K562 (cell line): ENCODE data around the gene RASSF7. TPM values are rescaled to one million over a fixed set of nuclear protein-coding genes. Genes with fewer than 3 reads are reported as not detected.

ENCODE experiments used
- ATAC-seq: fragments of 200-7000 bp; cut with Tn5 transposase; 3 replicates; pipeline ENCODE4 v1.9.1; 2020; ENCODE audit warnings: moderate library complexity
- BruUV-seq: library from RNA; stranded (reverse); fragments of 400-500 nt; replicated peaks from 2 replicates; lab custom pipeline; 2021; lab: Mats Ljungman, UMichigan
- CTCF ChIA-PET: fragments of 300-600 bp; formaldehyde crosslinking; extraction: SDS; loops from one replicate; lab custom pipeline; 2021; ENCODE audit warnings: low intra/inter-chr PET ratio; lab: Yijun Ruan, JAX
- POLR2A ChIA-PET: fragments of 300-600, 350-650 bp; sonication (Branson Sonifier 250); formaldehyde crosslinking; extraction: SDS; loops from one replicate; lab custom pipeline; 2021; ENCODE audit warnings: antibody characterized with exemption, inconsistent platforms; lab: Yijun Ruan, JAX
- DNase-seq, 4 experiments: peaks; one replicate each; pipeline versions ENCODE4 v3.0.0 to v3.0.0-alpha.2; 2011 to 2018; ENCODE audit warnings: low spot score in 3 of 4, mixed read lengths in 3 of 4; ENCODE audit errors: extremely low read depth in 1 of 4
- FAIRE-seq: peaks from 2 replicates; lab custom pipeline; 2011; peaks lifted over from hg19 to GRCh38; lab: Jason Lieb, UNC
- H2AFZ ChIP-seq: 2 replicates; pipeline ENCODE4 v1.6.0; 2011; ENCODE audit warnings: low read depth, low read length, control low read depth, inconsistent platforms
- H3K27ac ChIP-seq: fragments of 200-600 bp; 3 replicates; pipeline ENCODE4 v1.8.0; 2011; ENCODE audit warnings: low read depth, mild to moderate bottlenecking, control low read depth, inconsistent platforms, low read length, moderate library complexity, mixed read lengths; ENCODE audit errors: extremely low read depth
- H3K27me3 ChIP-seq, 2 experiments: fragments of 300-600 bp in 1 of 2; 2 replicates in 1 of 2; 3 replicates in 1 of 2; pipeline versions ENCODE4 v1.6.0 to v1.8.0; 2011; ENCODE audit warnings: inconsistent platforms in 2 of 2, low read length in 2 of 2, mild to moderate bottlenecking in 1 of 2, mixed read lengths in 1 of 2, moderate library complexity in 1 of 2; ENCODE audit not compliant: control insufficient read depth in 2 of 2, insufficient read depth in 2 of 2
- H3K36me3 ChIP-seq: fragments of 300-600 bp; 3 replicates; pipeline ENCODE4 v1.8.0; 2011; ENCODE audit warnings: mild to moderate bottlenecking, low read length, inconsistent platforms; ENCODE audit not compliant: control insufficient read depth, insufficient read depth
- H3K4me1 ChIP-seq, 2 experiments: fragments of 200-600 bp in 1 of 2; replicated peaks in 1 of 2; 2 replicates in 1 of 2; 3 replicates in 1 of 2; pipeline versions ENCODE4 v1.5.1 to v1.8.0; 2011; ENCODE audit warnings: inconsistent platforms in 2 of 2, low read length in 2 of 2, mild to moderate bottlenecking in 1 of 2, mixed read lengths in 1 of 2, moderate library complexity in 1 of 2; ENCODE audit not compliant: control insufficient read depth in 2 of 2, insufficient read depth in 2 of 2
- H3K4me2 ChIP-seq: 2 replicates; pipeline ENCODE4 v1.6.1; 2011; ENCODE audit warnings: low read length, control low read depth, inconsistent platforms, mixed read lengths; ENCODE audit not compliant: insufficient read depth
- H3K4me3 ChIP-seq: fragments of 200-600 bp; sonication (generic), shearing (Covaris generic); 2 replicates; pipeline ENCODE4 v1.5.1; 2016; ENCODE audit warnings: control low read depth, inconsistent platforms
- H3K79me2 ChIP-seq: fragments of 200-600 bp; 3 replicates; pipeline ENCODE4 v1.8.0; 2011; ENCODE audit warnings: low read length, inconsistent platforms; ENCODE audit not compliant: control insufficient read depth, insufficient read depth
- H3K9ac ChIP-seq, 2 experiments: 2 replicates each; pipeline versions ENCODE4 v1.6.0 to v1.6.1; 2011; ENCODE audit warnings: low read depth in 2 of 2, low read length in 2 of 2, control low read depth in 1 of 2, inconsistent platforms in 1 of 2, mild to moderate bottlenecking in 1 of 2, mixed read lengths in 1 of 2; ENCODE audit not compliant: insufficient read depth in 1 of 2
- H3K9me1 ChIP-seq: one replicate; pipeline ENCODE4 v1.6.0; 2011; ENCODE audit warnings: inconsistent platforms, mild to moderate bottlenecking, low read length, moderate library complexity; ENCODE audit not compliant: control insufficient read depth, insufficient read depth
- H3K9me3 ChIP-seq: replicated peaks from 2 replicates; pipeline ENCODE4 v1.5.1; 2011; ENCODE audit warnings: low read depth, low read length, inconsistent platforms; ENCODE audit not compliant: control insufficient read depth, insufficient read depth
- H4K20me1 ChIP-seq: replicated peaks from 2 replicates; pipeline ENCODE4 v1.6.1; 2011; ENCODE audit warnings: low read length, inconsistent platforms, mixed read lengths; ENCODE audit not compliant: control insufficient read depth, insufficient read depth
- ATF2 ChIP-seq: sonication (generic); formaldehyde crosslinking; IDR thresholded peaks from 2 replicates; pipeline ENCODE4 v1.8.1; 2022; ENCODE audit warnings: missing genetic modification reagents
- CBX5 ChIP-seq: IDR thresholded peaks from 2 replicates; pipeline ENCODE4 v1.6.1; 2014; ENCODE audit warnings: low read depth, borderline replicate concordance
- FOXA1 ChIP-seq: fragments of 450-650 bp; IDR thresholded peaks from 2 replicates; pipeline ENCODE4 v1.6.1; 2016; ENCODE audit warnings: mild to moderate bottlenecking, borderline replicate concordance
- KLF6 ChIP-seq: fragments of 250-450 bp; sonication (Bioruptor Pico); IDR thresholded peaks from 2 replicates; pipeline ENCODE4 v1.4.0; 2020; ENCODE audit warnings: mild to moderate bottlenecking, moderate library complexity, borderline replicate concordance
- NFIC ChIP-seq: fragments of 450-650 bp; IDR thresholded peaks from 2 replicates; pipeline ENCODE4 v1.6.1; 2017; ENCODE audit warnings: mild to moderate bottlenecking, inconsistent platforms
- RHOXF2B ChIP-seq: fragments of 250-450 bp; sonication (Bioruptor Pico); conservative IDR thresholded peaks from 2 replicates; pipeline ENCODE4 v1.5.1; 2021
- ZNF280A ChIP-seq: fragments of 450-650 bp; IDR thresholded peaks from 2 replicates; pipeline ENCODE4 v1.6.1; 2018; ENCODE audit warnings: mild to moderate bottlenecking, low read depth; ENCODE audit not compliant: partially characterized antibody
- WGBS: fragments of 100-300 bp; shearing (Covaris generic); methylation state at CpG from one replicate; pipeline ENCODE4 v1.1.6; 2016; ENCODE audit warnings: low coverage, mixed read lengths; ENCODE audit not compliant: insufficient coverage; ENCODE audit errors: missing lambda C conversion rate; 5-methylcytosine and 5-hydroxymethylcytosine counted together
- in situ Hi-C: fragments of 300-500 bp; cut with MboI; formaldehyde crosslinking; loops from 4 replicates; pipeline ENCODE4 v1.15.0; 2018; ENCODE audit warnings: inconsistent platforms, mixed read lengths
- intact Hi-C: fragments of 100-400 bp; cut with micrococcal nuclease; formaldehyde crosslinking; loops from 2 replicates; pipeline ENCODE4 v1.14.2; 2022
- polyA plus RNA-seq, 8 experiments: library from polyadenylated mRNA; depleted of rRNA in 4 of 8; stranded (reverse) in 5 of 8; unstranded in 3 of 8; fragments of >200 nt; fragmentation: Nextera tagmentation in 2 of 8; fragmentation: Illumina TruSeq in 1 of 8; extraction: Ambion mirVana in 2 of 8; extraction: Trizol in 1 of 8; gene quantifications; 2 replicates each; pipeline versions ENCODE4 v1.2.1 to v1.2.3, GENCODE V29; 2011 to 2014; ENCODE audit warnings: inconsistent platforms in 1 of 8, missing spikeins in 1 of 8
- total RNA-seq, 7 experiments: library from RNA; depleted of rRNA in 6 of 7; stranded (reverse); fragments of >200 nt in 6 of 7; fragmentation: Illumina TruSeq in 2 of 7; extraction: Trizol in 2 of 7; gene quantifications; 2 replicates each; pipeline versions ENCODE4 v1.2.1 to v1.2.3, GENCODE V29; 2011 to 2021; ENCODE audit warnings: low replicate concordance in 1 of 7

The RASSF7 gene
- total and polyA plus RNA-seq, 9 of the 15 experiments (the other 6 are each of a cell fraction or from before 2014, with no cell fraction given) = 0.41 to 45.2 (median 18.6) TPM

- Histone ChIP-seq H3K4me1 (peaks cover 13 to 99% of the 10 kb centered on the region in 2 experiments; a peak in 4 of 5 replicates), H3K4me2 (no peak overlapping the region), H2AFZ (no peak overlapping the region), H4K20me1 (no peaks in the 10 kb centered on the region), H3K9me1 (no peaks in the 10 kb centered on the region), H3K27ac (no peak overlapping the region), H3K27me3 (no peaks in the 10 kb centered on the region), H3K9me3 (no peaks in the 10 kb centered on the region), H3K9ac (peak overlapping the region in 1 of 2 experiments; percentile 85; a peak in 2 of 4 replicates), H3K4me3 (no peak overlapping the region), H3K36me3 (no peaks in the 10 kb centered on the region), H3K79me2 (no peaks in the 10 kb centered on the region)
- intact Hi-C loops (loop anchor here (5.0 to 10.0 kb wide), 3 partner anchors 61 to 173 kb away; partner anchors contain the start of genes DEAF1, IRF7 and TMEM80), in situ Hi-C loops (no loop called here)
- ChIA-PET CTCF (interaction anchor here (1.8 kb wide), 1 partner anchor 174 kb away, joined by 12 read pairs; no protein-coding TSS in a partner anchor), POLR2A (interaction anchor here (1.1 to 1.5 kb wide), 2 partner anchors 35 to 194 kb away, joined by 3 to 4 read pairs; partner anchors contain the start of gene TALDO1)
- no peak for ATAC-seq
- no peak for FAIRE-seq
- no peak for DNase-seq
- 67% methylated on average over 11 of the region's 11 CpGs for WGBS
- no TSS peak for BruUV-seq
- TF ChIP-seq RHOXF2B (CRISPR knock-in tag) (no peak), KLF6 (CRISPR knock-in tag) (no peak), ATF2 (CRISPR knock-in tag) (no peak), CBX5 (no peak), ZNF280A (no peak), FOXA1 (no peak), NFIC (peak; percentile 82)
Measured at GRCh38 chr11:553988-554340, 6.8 kb upstream of the RASSF7 start.
